NCI-H2227 (cell line): Measurements from ENCODE around the gene FHIT.
"Not testable (repeated sequence)": the region's sequence is repeated elsewhere in the genome, so short reads cannot be mapped to it uniquely, and the experiment has no call there.

Experiments used
- DNase-seq: peaks from one replicate; lab custom pipeline; 2025; ENCODE audit not compliant: unreplicated experiment; lab: John Stamatoyannopoulos, UW

Gene FHIT

GRCh38 chr3:60585918-60586317, 665.3 kb downstream of the FHIT start:
- no peak for DNase-seq

GRCh38 chr3:60584250-60584649, 667.0 kb downstream of the FHIT start:
- DNase-seq: no peak

- no peak for DNase-seq
Measured at GRCh38 chr3:60582288-60582687, 669.0 kb downstream of the FHIT start.

GRCh38 chr3:60580809-60581208, 670.4 kb downstream of the FHIT start:
- no peak for DNase-seq

GRCh38 chr3:60579734-60580133, 671.5 kb downstream of the FHIT start:
- DNase-seq: no peak

- DNase-seq: no peak
Measured at GRCh38 chr3:60578936-60579335, 672.3 kb downstream of the FHIT start.

GRCh38 chr3:60577601-60578000, 673.7 kb downstream of the FHIT start:
- DNase-seq: no peak

- no peak for DNase-seq
Measured at GRCh38 chr3:60575718-60576272, 675.5 kb downstream of the FHIT start.

GRCh38 chr3:60574046-60574769, 677.0 kb downstream of the FHIT start:
- DNase-seq: no peak

- no peak for DNase-seq
Measured at GRCh38 chr3:60573494-60573893, 677.8 kb downstream of the FHIT start.

GRCh38 chr3:60571511-60571910, 679.7 kb downstream of the FHIT start:
- DNase-seq: no peak

- DNase-seq: no peak
Measured at GRCh38 chr3:60557122-60557521, 694.1 kb downstream of the FHIT start.

- DNase-seq: no peak
Measured at GRCh38 chr3:60555686-60556354, 695.4 kb downstream of the FHIT start.

GRCh38 chr3:60553144-60553543, 698.1 kb downstream of the FHIT start:
- no peak for DNase-seq

- no peak for DNase-seq
Measured at GRCh38 chr3:60552581-60552980, 698.7 kb downstream of the FHIT start.

GRCh38 chr3:60551455-60552209, 699.6 kb downstream of the FHIT start:
- DNase-seq: no peak

- no peak for DNase-seq
Measured at GRCh38 chr3:60549863-60550262, 701.4 kb downstream of the FHIT start.

GRCh38 chr3:60542995-60543394, 708.3 kb downstream of the FHIT start:
- DNase-seq: no peak

GRCh38 chr3:60539394-60539793, 711.9 kb downstream of the FHIT start:
- not testable (repeated sequence) for DNase-seq

- DNase-seq: no peak
Measured at GRCh38 chr3:60536420-60536819, 714.8 kb downstream of the FHIT start.

- no peak for DNase-seq
Measured at GRCh38 chr3:60531759-60532158, 719.5 kb downstream of the FHIT start.

- DNase-seq: no peak
Measured at GRCh38 chr3:60528651-60529050, 722.6 kb downstream of the FHIT start.
